Measurements from ENCODE around the gene SCN9A. TPM values are rescaled to one million over a fixed set of nuclear protein-coding genes. Genes with fewer than 3 reads are reported as not detected.
"Not testable (repeated sequence)": the region's sequence is repeated elsewhere in the genome, so short reads cannot be mapped to it uniquely, and the experiment has no call there.

SCN9A gene
- 0.28 TPM for total RNA-seq

- ATAC-seq, result peak; percentile 95
These were observed at the start of gene SCN9A for GRCh38 chr2:166375736-166376487. Gene SCN9A (minus strand): TSS chr2:166375944. CDS start chr2:166311756, 64,188 bp downstream.

GRCh38 chr2:166424841-166425240 is 49.1 kb upstream of the SCN9A start:
- no peak for ATAC-seq

- no peak for ATAC-seq
These were observed 43.8 kb upstream of the SCN9A start for GRCh38 chr2:166419616-166419934.

GRCh38 chr2:166418853-166419615 is 43.3 kb upstream of the SCN9A start:
- ATAC-seq, result no peak

DNA sequence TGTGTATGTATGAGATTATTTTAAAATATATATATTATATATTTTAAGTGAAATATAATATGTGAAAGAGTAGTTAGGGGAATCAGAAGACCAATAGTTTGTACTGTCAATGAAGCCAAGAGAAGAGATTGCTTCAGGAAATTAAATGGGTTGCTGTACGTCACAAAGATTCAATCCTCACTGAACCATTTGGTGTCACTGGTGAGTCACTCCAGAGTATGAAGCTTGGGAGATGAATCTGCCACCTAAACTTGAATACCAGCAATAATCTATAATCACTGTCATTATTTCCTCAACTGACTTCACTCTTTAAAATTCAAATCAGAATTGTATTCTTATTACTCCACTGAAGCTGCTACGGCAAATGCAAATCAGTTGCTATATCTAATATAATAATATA is 41.9 kb upstream of the SCN9A start:
- no peak for ATAC-seq

DNA sequence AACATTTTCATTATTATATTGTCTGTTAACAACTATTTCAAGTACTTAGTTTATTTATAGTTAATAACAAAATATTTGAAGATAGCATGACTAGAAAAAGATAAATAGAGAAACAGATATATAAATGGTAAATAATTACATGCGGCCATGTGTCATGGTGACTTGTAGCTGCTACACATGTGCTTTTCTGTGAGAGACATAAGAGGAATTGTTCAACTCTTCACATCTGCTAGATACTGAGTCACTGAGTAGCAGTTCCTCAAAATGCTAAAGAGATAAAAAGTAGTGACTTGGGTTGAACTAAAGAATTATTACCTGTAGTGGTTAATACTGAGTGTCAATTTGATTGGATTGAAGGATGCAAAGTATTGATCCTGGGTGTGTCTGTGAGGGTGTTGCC is 37.5 kb upstream of the SCN9A start:
- no peak for ATAC-seq

- no peak for ATAC-seq
These were observed 35.9 kb upstream of the SCN9A start for GRCh38 chr2:166411473-166412230.

- peak; percentile 56 for ATAC-seq
These were observed 35.2 kb upstream of the SCN9A start for GRCh38 chr2:166410828-166411472.

DNA sequence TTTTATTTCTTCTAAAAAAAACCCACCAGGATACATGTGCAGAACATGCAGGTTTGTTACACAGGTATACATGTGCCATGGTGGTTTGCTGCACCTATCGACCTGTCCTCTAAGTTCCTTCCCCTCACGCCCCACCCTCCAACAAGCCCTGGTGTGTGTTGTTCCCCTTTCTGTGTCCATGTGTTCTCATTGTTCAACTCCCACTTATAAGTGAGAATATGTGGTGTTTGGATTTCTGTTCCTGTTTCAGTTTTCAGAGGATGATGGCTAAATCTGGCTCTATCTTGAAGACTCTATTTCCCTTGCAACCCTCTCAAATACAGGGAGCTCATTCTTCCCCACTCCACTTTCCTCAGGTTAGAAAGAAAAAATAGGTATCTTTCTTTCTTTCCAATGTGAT is 32.0 kb upstream of the SCN9A start:
- ATAC-seq, result not testable (repeated sequence)

GRCh38 chr2:166406374-166406773 is 30.6 kb upstream of the SCN9A start:
- no peak for ATAC-seq

DNA sequence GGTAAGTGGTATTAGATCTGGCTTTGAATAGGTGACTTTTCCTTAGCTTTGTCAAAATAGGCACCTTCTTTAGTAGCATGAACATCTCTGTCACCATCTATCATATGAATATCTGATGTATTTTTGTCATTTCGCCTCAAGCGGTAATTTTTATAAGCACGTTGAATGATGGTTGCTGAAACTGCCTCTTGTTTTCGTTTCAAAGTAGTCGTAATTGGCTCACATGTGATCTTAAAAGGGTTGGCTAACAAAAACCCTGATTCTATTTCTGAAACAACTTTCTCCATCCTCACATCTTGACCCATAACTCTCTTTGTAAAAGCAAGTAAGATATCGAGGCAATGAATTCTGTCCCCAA is 29.8 kb upstream of the SCN9A start:
- ATAC-seq, result no peak

GRCh38 chr2:166404831-166405568 is 29.3 kb upstream of the SCN9A start:
- no peak for ATAC-seq

- no peak for ATAC-seq
These were observed 18.5 kb upstream of the SCN9A start for GRCh38 chr2:166394245-166394644.

- ATAC-seq, result no peak
These were observed 17.3 kb upstream of the SCN9A start for GRCh38 chr2:166393008-166393407.

- no peak for ATAC-seq
These were observed 12.8 kb upstream of the SCN9A start for GRCh38 chr2:166388481-166389070.

DNA sequence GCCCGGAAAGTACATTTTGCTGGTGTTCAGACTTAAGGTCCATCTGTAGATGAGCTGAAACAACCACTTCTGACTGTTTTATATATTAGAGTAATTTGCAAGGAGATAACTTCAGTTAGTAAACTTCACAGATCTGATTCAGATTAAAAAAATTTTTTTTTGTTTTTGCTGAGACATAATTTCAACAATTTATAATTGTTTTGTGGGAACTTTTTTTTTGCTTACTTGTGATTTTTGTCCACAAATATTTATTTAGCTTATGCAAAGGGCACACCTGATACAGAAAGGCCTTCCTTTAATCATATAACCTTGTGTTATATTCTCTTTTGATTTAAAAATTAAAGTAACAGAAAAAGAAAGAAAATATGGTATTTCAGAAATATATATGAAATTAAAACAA is 9.6 kb upstream of the SCN9A start:
- ATAC-seq, result no peak

GRCh38 chr2:166384774-166385173 is 9.0 kb upstream of the SCN9A start:
- no peak for ATAC-seq

GRCh38 chr2:166382448-166382847 is 6.7 kb upstream of the SCN9A start:
- no peak for ATAC-seq

DNA sequence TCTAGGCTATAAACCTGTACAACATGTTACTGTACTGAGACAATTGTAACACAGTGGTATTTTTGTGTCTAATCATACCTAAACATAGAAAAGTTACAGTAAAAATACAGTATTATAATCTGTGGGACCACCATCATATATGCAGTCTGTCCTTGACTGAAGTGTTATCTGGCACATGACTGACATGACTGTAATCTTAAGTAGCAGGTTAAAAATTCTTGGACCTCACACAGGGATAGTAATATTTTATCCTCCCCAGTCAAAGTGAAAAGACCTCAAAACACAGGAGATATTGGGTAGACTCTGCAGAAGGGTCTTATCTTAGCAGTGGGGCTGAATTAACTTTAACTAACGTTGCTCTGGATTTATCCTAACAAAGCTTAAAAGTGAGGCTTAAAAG is 4.9 kb upstream of the SCN9A start:
- ATAC-seq, result no peak

GRCh38 chr2:166376873-166377272 is 1.1 kb upstream of the SCN9A start:
- no peak for ATAC-seq

GRCh38 chr2:166376488-166376828 is 714 bp upstream of the SCN9A start:
- no peak for ATAC-seq

DNA sequence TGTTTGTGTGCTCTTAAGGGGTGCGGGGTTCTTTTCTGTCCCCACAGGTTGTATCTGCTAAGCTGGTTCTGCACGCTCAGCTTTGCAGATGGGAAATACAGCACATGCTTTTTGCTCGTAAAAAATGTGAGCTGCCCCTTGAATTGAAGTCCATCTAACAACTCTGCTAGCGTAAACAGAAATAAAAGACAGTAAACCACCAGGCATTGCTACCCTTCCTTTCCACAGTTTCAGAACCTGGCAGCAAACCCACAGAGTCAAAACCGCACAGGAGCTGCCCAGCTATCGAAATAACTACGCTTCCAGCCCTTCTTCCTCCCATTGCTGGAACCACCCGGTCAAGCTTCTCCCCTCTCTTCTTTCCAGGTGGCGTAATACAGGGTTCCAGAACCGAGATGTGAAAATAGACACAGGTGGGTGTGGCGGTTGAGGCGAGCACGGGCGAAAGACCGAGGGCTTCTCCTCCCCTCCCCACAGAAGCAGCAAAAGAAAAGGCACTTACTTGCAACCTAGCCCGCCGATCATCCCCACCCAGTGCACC is 479 bp downstream of the SCN9A start:
- ATAC-seq, result no peak
